ENCODE results near the gene PTBP1.

PTBP1 gene

GRCh38 chr19:858868-859843, 61.9 kb downstream of the PTBP1 start, which contains the start of gene CFD:
TSS of gene CFD (plus strand) at chr19:859664. CDS start at chr19:859690, 26 bp downstream.
- Histone ChIP-seq H3K9me3 (ENCODE audit: low read length) (no peaks in the 10 kb centered on the region), H3K36me3 (ENCODE audit: insufficient read depth, low read length) (no peaks in the 10 kb centered on the region), H2AFZ (ENCODE audit: low read depth, low read length) (no peak within 1 kb of the TSS), H3K4me1 (ENCODE audit: insufficient read depth, low read length) (peaks cover 2% of the 10 kb centered on the region), H3K4me3 (ENCODE audit: low read length) (peak within 1 kb of the TSS; percentile 26), H3K27me3 (ENCODE audit: insufficient read depth, low read length) (peaks cover 2% of the 10 kb centered on the region)

- no peak overlapping the region for H2AFZ ChIP-seq (ENCODE audit: low read depth, low read length)
- no peak overlapping the region for H3K4me3 ChIP-seq (ENCODE audit: low read length)
- peaks cover 2% of the 10 kb centered on the region for H3K4me1 ChIP-seq (ENCODE audit: insufficient read depth, low read length)
- no peaks in the 10 kb centered on the region for H3K9me3 ChIP-seq (ENCODE audit: low read length)
- H3K36me3 ChIP-seq (ENCODE audit: insufficient read depth, low read length) = no peaks in the 10 kb centered on the region
- H3K27me3 ChIP-seq (ENCODE audit: insufficient read depth, low read length) = peaks cover 2% of the 10 kb centered on the region
These were observed 64.0 kb downstream of the PTBP1 start for GRCh38 chr19:861141-861755.

Measured in neuron (in vitro differentiated cells).